GM23248 (cell line): ENCODE results near the gene PC.

Experiments
- EZH2 ChIP-seq: fragments of 200-600 bp; sonication (generic); IDR thresholded peaks from 2 replicates; pipeline ENCODE4 v1.6.1; 2018; ENCODE audit warnings: antibody characterized with exemption, mild to moderate bottlenecking; ENCODE audit not compliant: insufficient read depth, poor library complexity, severe bottlenecking
- EZH2phosphoT487 ChIP-seq: fragments of 200-600 bp; sonication (generic); IDR thresholded peaks from 2 replicates; pipeline ENCODE4 v1.6.1; 2018; ENCODE audit warnings: antibody characterized with exemption, moderate library complexity, mild to moderate bottlenecking, low read depth; ENCODE audit not compliant: insufficient read depth

- TF ChIP-seq EZH2: no peak
- TF ChIP-seq EZH2phosphoT487: no peak
These were observed 108.5 kb downstream of the PC start for GRCh38 chr11:66849501-66850234.
